Mesendoderm (in vitro differentiated cells): ENCODE data around the gene SEC14L5.
"Not testable (repeated sequence)": the region's sequence is repeated elsewhere in the genome, so short reads cannot be mapped to it uniquely, and the experiment has no call there.

Experiments used
- DNase-seq: peaks from one replicate; pipeline ENCODE4 v3.0.0; 2013
- H2AK5ac ChIP-seq: 2 replicates; pipeline ENCODE4 v1.6.1; 2013; ENCODE audit warnings: low read length, inconsistent platforms
- H2BK120ac ChIP-seq: 2 replicates; pipeline ENCODE4 v1.6.1; 2013; ENCODE audit warnings: low read depth, mild to moderate bottlenecking, low read length, moderate library complexity, mixed read lengths
- H2BK15ac ChIP-seq: replicated peaks from 2 replicates; pipeline ENCODE4 v1.6.1; 2013; ENCODE audit warnings: low read depth, mild to moderate bottlenecking, moderate library complexity
- H2BK5ac ChIP-seq: 2 replicates; pipeline ENCODE4 v1.6.1; 2013; ENCODE audit warnings: low read length, inconsistent platforms
- H3K18ac ChIP-seq: 2 replicates; pipeline ENCODE4 v1.6.1; 2013; ENCODE audit warnings: mild to moderate bottlenecking, low read length, mixed read lengths
- H3K23ac ChIP-seq: one replicate; pipeline ENCODE4 v1.6.1; 2013; ENCODE audit warnings: low read length
- H3K27ac ChIP-seq: 2 replicates; pipeline ENCODE4 v1.5.1; 2013; ENCODE audit warnings: low read depth, mild to moderate bottlenecking, inconsistent platforms, low read length, moderate library complexity
- H3K27me3 ChIP-seq: 2 replicates; pipeline ENCODE4 v1.6.1; 2013; ENCODE audit warnings: low read length, control low read depth, mild to moderate bottlenecking, inconsistent platforms; ENCODE audit not compliant: insufficient read depth, poor library complexity
- H3K36me3 ChIP-seq: 2 replicates; pipeline ENCODE4 v1.6.1; 2013; ENCODE audit warnings: low read length, inconsistent platforms; ENCODE audit not compliant: control insufficient read depth, insufficient read depth
- H3K4ac ChIP-seq: one replicate; pipeline ENCODE4 v1.6.1; 2013; ENCODE audit warnings: low read depth, mild to moderate bottlenecking, low read length, moderate library complexity
- H3K4me1 ChIP-seq: 2 replicates; pipeline ENCODE4 v1.6.1; 2013; ENCODE audit warnings: low read depth, low read length, inconsistent platforms; ENCODE audit not compliant: control insufficient read depth
- H3K4me2 ChIP-seq: 2 replicates; pipeline ENCODE4 v1.6.1; 2013; ENCODE audit warnings: low read length
- H3K4me3 ChIP-seq: 2 replicates; pipeline ENCODE4 v1.5.1; 2013; ENCODE audit warnings: mild to moderate bottlenecking, low read length
- H3K56ac ChIP-seq: one replicate; pipeline ENCODE4 v1.6.1; 2013; ENCODE audit warnings: low read length
- H3K79me1 ChIP-seq: 2 replicates; pipeline ENCODE4 v1.6.1; 2013; ENCODE audit warnings: low read length, inconsistent platforms
- H3K79me2 ChIP-seq: 2 replicates; pipeline ENCODE4 v1.6.1; 2013; ENCODE audit warnings: mild to moderate bottlenecking, low read length; ENCODE audit not compliant: control insufficient read depth, insufficient read depth
- H3K9ac ChIP-seq: 2 replicates; pipeline ENCODE4 v1.6.1; 2013; ENCODE audit warnings: low read length, inconsistent platforms
- H4K5ac ChIP-seq: one replicate; pipeline ENCODE4 v1.6.1; 2013; ENCODE audit warnings: low read length
- H4K8ac ChIP-seq: one replicate; pipeline ENCODE4 v1.6.1; 2013; ENCODE audit warnings: low read depth, mild to moderate bottlenecking, control low read depth, low read length, moderate library complexity
- WGBS: extraction: QIAGEN DNeasy Blood & Tissue Kit; methylation state at CpG from one replicate; pipeline ENCODE4 v1.1.7; 2013; ENCODE audit warnings: low lambda C conversion rate, missing lambda C conversion rate; ENCODE audit not compliant: insufficient coverage; ENCODE audit errors: extremely low coverage; 5-methylcytosine and 5-hydroxymethylcytosine counted together

Gene SEC14L5

DNA sequence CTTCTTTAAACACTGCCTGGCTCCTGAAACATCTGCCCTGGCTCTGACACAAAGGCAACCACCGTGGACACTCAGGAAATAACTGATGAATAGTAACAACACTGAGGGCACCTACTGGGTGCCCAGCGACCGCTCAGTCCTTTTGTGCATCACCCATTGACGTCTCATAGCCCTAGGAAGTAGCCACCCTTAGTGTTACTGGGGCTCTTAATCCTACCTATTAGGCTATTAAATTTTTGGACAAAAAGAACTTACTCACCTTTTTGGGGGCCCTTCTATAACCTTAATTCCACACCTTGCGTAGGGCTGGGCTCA lies 32.9 kb upstream of the SEC14L5 start:
- H3K27me3 ChIP-seq, result no peaks in the 10 kb centered on the region
- no peak overlapping the region for H3K23ac ChIP-seq
- peaks cover 7% of the 10 kb centered on the region for H3K4me1 ChIP-seq
- no peaks in the 10 kb centered on the region for H3K36me3 ChIP-seq
- no peak overlapping the region for H3K4me3 ChIP-seq
- H3K4me2 ChIP-seq, result no peak overlapping the region
- no peak overlapping the region for H4K8ac ChIP-seq
- H4K5ac ChIP-seq, result no peak overlapping the region
- no peak overlapping the region for H2BK15ac ChIP-seq
- WGBS, result no CpG with 5 or more reads among the region's 5 CpGs
- no peak overlapping the region for H3K4ac ChIP-seq
- H2BK120ac ChIP-seq, result no peak overlapping the region
- H3K79me1 ChIP-seq, result no peaks in the 10 kb centered on the region
- no peak overlapping the region for H3K27ac ChIP-seq
- H3K9ac ChIP-seq, result no peak overlapping the region
- no peak overlapping the region for H2BK5ac ChIP-seq
- no peak for DNase-seq
- no peak overlapping the region for H3K56ac ChIP-seq
- no peak overlapping the region for H2AK5ac ChIP-seq
- H3K79me2 ChIP-seq, result no peaks in the 10 kb centered on the region
- no peak overlapping the region for H3K18ac ChIP-seq

DNA sequence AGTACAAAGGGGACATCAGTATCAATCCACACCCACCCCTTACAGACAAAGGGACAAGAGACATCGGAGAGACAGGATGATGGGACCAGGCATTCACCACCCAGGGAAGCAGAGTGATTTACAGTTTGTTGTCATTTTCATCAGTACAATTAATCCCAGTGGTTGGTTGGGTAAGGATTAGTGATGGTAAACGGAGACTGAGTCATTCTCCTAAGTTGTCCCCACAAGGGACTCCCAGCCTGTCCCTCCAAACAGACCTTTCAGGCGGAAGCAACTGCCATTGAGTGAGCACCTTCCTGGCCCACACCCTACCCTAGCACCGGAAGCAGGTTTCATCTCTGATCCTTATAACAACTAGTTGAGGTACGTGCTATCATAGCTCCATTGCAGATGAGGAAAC lies 32.3 kb upstream of the SEC14L5 start:
- no peak overlapping the region for H2BK15ac ChIP-seq
- no peaks in the 10 kb centered on the region for H3K27me3 ChIP-seq
- no peak overlapping the region for H3K56ac ChIP-seq
- H2BK120ac ChIP-seq, result no peak overlapping the region
- no peak for DNase-seq
- H4K5ac ChIP-seq, result no peak overlapping the region
- H3K23ac ChIP-seq, result no peak overlapping the region
- no CpG with 5 or more reads among the region's 5 CpGs for WGBS
- H3K4me1 ChIP-seq, result peaks cover 7% of the 10 kb centered on the region
- no peaks in the 10 kb centered on the region for H3K79me2 ChIP-seq
- H3K4ac ChIP-seq, result no peak overlapping the region
- H3K9ac ChIP-seq, result no peak overlapping the region
- no peak overlapping the region for H3K4me2 ChIP-seq
- no peak overlapping the region for H3K27ac ChIP-seq
- no peak overlapping the region for H3K18ac ChIP-seq
- H3K79me1 ChIP-seq, result no peaks in the 10 kb centered on the region
- H3K4me3 ChIP-seq, result no peak overlapping the region
- no peak overlapping the region for H2BK5ac ChIP-seq
- H4K8ac ChIP-seq, result no peak overlapping the region
- no peak overlapping the region for H2AK5ac ChIP-seq
- no peaks in the 10 kb centered on the region for H3K36me3 ChIP-seq

DNA sequence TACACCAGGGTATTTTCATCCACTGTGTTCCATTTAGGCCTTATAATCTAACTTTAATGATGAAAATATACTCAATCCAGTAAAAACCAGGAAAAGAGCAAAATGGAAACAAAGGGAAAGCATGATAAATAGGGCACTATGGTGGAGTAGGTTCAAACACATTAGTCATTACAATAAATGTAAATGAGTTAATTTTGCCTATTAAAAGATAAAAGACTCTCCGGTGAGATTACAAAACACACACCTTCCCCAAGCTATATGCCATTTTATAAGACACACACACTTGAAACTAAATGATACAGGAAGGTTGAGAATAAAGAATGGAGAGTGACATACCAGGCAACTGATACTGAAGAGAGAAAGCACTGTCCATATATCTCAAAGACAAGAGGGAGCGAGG lies 31.2 kb upstream of the SEC14L5 start:
- H3K9ac ChIP-seq, result no peak overlapping the region
- no peak overlapping the region for H3K18ac ChIP-seq
- H3K56ac ChIP-seq, result no peak overlapping the region
- no peak overlapping the region for H2BK120ac ChIP-seq
- H3K4ac ChIP-seq, result no peak overlapping the region
- no peak for DNase-seq
- no peak overlapping the region for H4K8ac ChIP-seq
- WGBS, result no CpG with 5 or more reads among the region's 2 CpGs
- no peak overlapping the region for H3K27ac ChIP-seq
- no peak overlapping the region for H2BK15ac ChIP-seq
- no peaks in the 10 kb centered on the region for H3K27me3 ChIP-seq
- peaks cover 7% of the 10 kb centered on the region for H3K4me1 ChIP-seq
- H3K4me2 ChIP-seq, result no peak overlapping the region
- H3K4me3 ChIP-seq, result no peak overlapping the region
- no peak overlapping the region for H4K5ac ChIP-seq
- H2BK5ac ChIP-seq, result no peak overlapping the region
- H3K79me1 ChIP-seq, result no peaks in the 10 kb centered on the region
- H3K79me2 ChIP-seq, result no peaks in the 10 kb centered on the region
- no peaks in the 10 kb centered on the region for H3K36me3 ChIP-seq
- no peak overlapping the region for H2AK5ac ChIP-seq
- H3K23ac ChIP-seq, result no peak overlapping the region

DNA sequence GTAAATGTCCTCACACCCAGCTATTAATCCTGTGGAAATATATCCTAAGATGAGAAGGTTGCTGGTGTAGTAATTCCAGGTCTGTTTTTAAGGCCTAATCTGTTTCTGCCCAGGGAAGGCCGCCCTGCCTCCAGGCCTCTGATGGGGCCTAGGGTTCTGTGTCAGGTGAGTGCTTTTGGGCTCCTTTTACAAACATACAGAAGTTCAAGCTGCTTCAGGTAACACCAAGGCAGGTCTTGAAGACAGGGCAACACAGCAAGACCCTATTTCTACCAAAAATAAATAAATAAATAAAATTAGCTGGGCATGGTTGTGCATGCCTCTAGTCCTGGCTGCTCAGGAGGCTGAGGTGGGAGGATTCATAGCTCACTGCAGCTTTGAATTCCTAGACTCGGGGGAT lies 30.5 kb upstream of the SEC14L5 start:
- DNase-seq, result no peak
- no peak overlapping the region for H3K4me2 ChIP-seq
- no peak overlapping the region for H3K18ac ChIP-seq
- no peaks in the 10 kb centered on the region for H3K79me1 ChIP-seq
- H2AK5ac ChIP-seq, result no peak overlapping the region
- H3K23ac ChIP-seq, result no peak overlapping the region
- no CpG with 5 or more reads among the region's 2 CpGs for WGBS
- H4K8ac ChIP-seq, result no peak overlapping the region
- no peak overlapping the region for H3K56ac ChIP-seq
- no peak overlapping the region for H3K27ac ChIP-seq
- no peaks in the 10 kb centered on the region for H3K79me2 ChIP-seq
- H3K9ac ChIP-seq, result no peak overlapping the region
- H3K27me3 ChIP-seq, result no peaks in the 10 kb centered on the region
- H3K4ac ChIP-seq, result no peak overlapping the region
- peaks cover 7% of the 10 kb centered on the region for H3K4me1 ChIP-seq
- H2BK5ac ChIP-seq, result no peak overlapping the region
- no peak overlapping the region for H3K4me3 ChIP-seq
- no peak overlapping the region for H2BK15ac ChIP-seq
- no peaks in the 10 kb centered on the region for H3K36me3 ChIP-seq
- no peak overlapping the region for H4K5ac ChIP-seq
- no peak overlapping the region for H2BK120ac ChIP-seq

DNA sequence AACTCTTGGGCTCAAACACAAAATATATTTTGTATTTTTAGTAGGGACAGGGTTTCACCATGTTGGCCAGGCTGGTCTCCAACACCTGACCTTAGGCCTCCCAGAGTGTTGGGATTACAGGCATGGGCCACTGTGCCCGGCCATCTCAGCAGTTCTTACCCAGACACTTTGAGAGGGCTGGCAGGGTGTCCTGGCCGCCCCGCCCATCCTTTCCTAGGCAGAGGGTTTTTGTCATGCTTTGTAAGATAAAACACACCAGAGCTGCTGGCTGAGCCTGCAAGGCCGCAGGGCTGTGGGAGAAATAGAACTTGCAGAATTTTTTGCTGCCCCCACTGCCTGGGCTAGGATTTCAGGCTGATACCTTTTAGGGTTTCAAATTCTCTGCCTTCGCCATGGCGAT lies 29.9 kb upstream of the SEC14L5 start:
- H2BK120ac ChIP-seq, result no peak overlapping the region
- no peaks in the 10 kb centered on the region for H3K27me3 ChIP-seq
- H3K27ac ChIP-seq, result no peak overlapping the region
- H2BK15ac ChIP-seq, result no peak overlapping the region
- no peaks in the 10 kb centered on the region for H3K79me2 ChIP-seq
- H3K4ac ChIP-seq, result no peak overlapping the region
- no peak for DNase-seq
- no peak overlapping the region for H3K4me3 ChIP-seq
- no peak overlapping the region for H3K9ac ChIP-seq
- H2BK5ac ChIP-seq, result no peak overlapping the region
- no CpG with 5 or more reads among the region's 6 CpGs for WGBS
- peaks cover 7% of the 10 kb centered on the region for H3K4me1 ChIP-seq
- H3K36me3 ChIP-seq, result no peaks in the 10 kb centered on the region
- H4K5ac ChIP-seq, result no peak overlapping the region
- H3K4me2 ChIP-seq, result no peak overlapping the region
- H3K79me1 ChIP-seq, result no peaks in the 10 kb centered on the region
- H3K56ac ChIP-seq, result no peak overlapping the region
- H2AK5ac ChIP-seq, result no peak overlapping the region
- no peak overlapping the region for H3K18ac ChIP-seq
- no peak overlapping the region for H3K23ac ChIP-seq
- H4K8ac ChIP-seq, result no peak overlapping the region

DNA sequence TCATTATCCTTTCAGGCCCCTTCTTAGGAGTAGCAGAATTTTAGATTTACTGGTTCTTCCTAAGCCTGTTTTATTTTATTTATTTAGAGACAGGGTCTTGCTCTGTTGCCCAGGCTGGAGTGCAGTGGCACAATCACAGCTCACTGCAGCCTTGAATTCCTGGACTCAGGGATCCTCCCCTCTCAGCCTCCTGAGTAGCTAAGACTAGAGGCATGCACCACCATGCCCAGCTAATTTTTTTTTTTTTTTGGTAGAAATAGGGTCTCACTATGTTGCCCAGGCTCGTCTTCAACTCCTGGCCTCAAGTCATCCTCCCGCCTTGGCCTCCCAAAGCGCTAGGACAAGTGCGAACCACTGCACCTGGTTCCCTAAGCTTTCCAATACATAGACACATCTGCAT lies 28.5 kb upstream of the SEC14L5 start:
- H4K5ac ChIP-seq, H3K79me2 ChIP-seq, H2BK15ac ChIP-seq, H3K9ac ChIP-seq, H3K18ac ChIP-seq, H3K27ac ChIP-seq, H3K4me3 ChIP-seq, DNase-seq, H2AK5ac ChIP-seq, H2BK5ac ChIP-seq, H3K36me3 ChIP-seq, H3K27me3 ChIP-seq, H2BK120ac ChIP-seq, H3K4me1 ChIP-seq, H4K8ac ChIP-seq, H3K79me1 ChIP-seq, H3K4ac ChIP-seq, H3K4me2 ChIP-seq, H3K23ac ChIP-seq, H3K56ac ChIP-seq: not testable (repeated sequence)
- no CpG with 5 or more reads among the region's 4 CpGs for WGBS
